ENCODE measurements around the gene SLC7A8. TPM values are rescaled to one million over a fixed set of nuclear protein-coding genes. Genes with fewer than 3 reads are reported as not detected.
"Not testable (repeated sequence)": the region's sequence is repeated elsewhere in the genome, so short reads cannot be mapped to it uniquely, and the experiment has no call there.

SLC7A8 gene
- total RNA-seq, 1 donor from 2014 or later, result 1.8 TPM

DNA sequence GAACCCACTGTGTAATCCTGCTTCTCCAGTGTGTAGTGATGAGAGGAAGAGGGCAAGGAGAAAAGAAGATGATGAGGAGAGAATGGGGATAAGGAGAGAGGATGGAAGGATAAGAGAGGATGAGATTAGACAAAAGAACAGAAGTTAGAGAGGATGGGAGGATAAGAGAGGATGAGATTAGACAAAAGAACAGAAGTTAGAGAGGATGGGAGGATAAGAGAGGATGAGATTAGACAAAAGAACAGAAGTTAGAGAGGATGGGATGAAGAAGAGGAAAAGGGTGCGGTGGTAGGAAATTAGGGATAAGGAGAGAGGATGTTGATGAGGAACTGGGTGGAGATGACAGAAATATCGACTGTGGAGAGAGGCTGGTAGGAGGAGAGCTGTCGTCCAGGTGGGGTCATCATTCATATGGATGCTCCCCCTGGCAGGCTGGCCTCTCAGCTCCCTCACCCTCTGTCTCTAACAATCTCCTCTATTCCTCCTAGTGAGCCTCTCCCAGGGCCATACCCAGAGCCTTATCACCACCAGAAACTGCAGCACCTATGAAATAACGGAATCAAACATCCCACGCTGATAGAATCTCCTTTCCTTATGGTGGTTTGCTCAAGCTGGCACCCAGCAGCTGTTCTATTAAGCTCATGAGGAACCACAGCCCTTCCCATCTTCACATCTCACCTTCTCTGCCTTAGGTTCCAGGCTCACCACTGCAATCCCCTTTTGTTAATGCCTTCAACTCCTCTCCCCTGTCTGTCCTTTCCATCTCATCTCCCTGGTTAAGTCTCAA is 72.7 kb downstream of the SLC7A8 start:
- CTCF ChIA-PET, result interaction anchor here (1.7 kb wide), 1 partner anchor 42 kb away, joined by 4 read pairs; no protein-coding TSS in a partner anchor
- intact Hi-C loops (cut with micrococcal nuclease), result no loop called here
- peaks cover 8% of the 10 kb centered on the region for H3K27me3 Mint-ChIP-seq

DNA sequence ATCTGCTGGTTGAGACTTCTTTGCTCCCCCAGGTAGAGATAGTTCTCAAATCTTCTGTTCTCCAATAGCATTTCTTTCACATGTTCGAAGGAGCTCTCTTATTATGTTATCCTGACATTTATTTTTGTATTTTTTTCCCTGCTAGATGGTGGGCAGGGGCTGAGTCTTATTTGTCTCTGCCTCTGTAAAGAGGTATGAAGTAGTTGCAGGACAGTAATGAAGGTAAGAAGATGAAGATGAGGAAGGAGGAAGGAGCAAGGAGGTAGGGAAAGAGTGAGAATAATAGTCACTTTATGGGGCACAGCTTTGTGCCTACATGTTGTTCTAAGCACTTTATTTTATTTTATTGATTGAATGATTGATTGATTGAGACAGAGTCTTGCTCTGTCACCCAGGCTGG is 73.7 kb downstream of the SLC7A8 start:
- POLR2A ChIA-PET, result no interaction called here
- TF ChIP-seq, protein P1, sequence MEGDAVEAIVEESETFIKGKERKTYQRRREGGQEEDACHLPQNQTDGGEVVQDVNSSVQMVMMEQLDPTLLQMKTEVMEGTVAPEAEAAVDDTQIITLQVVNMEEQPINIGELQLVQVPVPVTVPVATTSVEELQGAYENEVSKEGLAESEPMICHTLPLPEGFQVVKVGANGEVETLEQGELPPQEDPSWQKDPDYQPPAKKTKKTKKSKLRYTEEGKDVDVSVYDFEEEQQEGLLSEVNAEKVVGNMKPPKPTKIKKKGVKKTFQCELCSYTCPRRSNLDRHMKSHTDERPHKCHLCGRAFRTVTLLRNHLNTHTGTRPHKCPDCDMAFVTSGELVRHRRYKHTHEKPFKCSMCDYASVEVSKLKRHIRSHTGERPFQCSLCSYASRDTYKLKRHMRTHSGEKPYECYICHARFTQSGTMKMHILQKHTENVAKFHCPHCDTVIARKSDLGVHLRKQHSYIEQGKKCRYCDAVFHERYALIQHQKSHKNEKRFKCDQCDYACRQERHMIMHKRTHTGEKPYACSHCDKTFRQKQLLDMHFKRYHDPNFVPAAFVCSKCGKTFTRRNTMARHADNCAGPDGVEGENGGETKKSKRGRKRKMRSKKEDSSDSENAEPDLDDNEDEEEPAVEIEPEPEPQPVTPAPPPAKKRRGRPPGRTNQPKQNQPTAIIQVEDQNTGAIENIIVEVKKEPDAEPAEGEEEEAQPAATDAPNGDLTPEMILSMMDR (IDR thresholded peaks at IDR 0.05), result no peak
- Mint-ChIP-seq H3K4me3 (no peak overlapping the region), H3K4me1 (peaks cover 7% of the 10 kb centered on the region), H3K27me3 (peaks cover 4% of the 10 kb centered on the region), H3K9me3 (no peaks in the 10 kb centered on the region), H3K36me3 (ENCODE audit: low read depth) (no peaks in the 10 kb centered on the region), H3K27ac (no peak overlapping the region)
- intact Hi-C loops (cut with micrococcal nuclease), result no loop called here
- ATAC-seq (ENCODE audit: low read depth), result no peak
- CTCF ChIA-PET, result interaction anchor here (1.5 kb wide), 1 partner anchor 11 kb away, joined by 7 read pairs; no protein-coding TSS in a partner anchor
- DNase-seq, result no peak

More for the DNA sequence above, 72.7 kb downstream of the SLC7A8 start:
- no peaks in the 10 kb centered on the region for H3K36me3 Mint-ChIP-seq (ENCODE audit: low read depth)
- ATAC-seq (ENCODE audit: low read depth) (no peak), DNase-seq (no peak)
- H3K9me3 Mint-ChIP-seq, result no peaks in the 10 kb centered on the region
- POLR2A ChIA-PET, result no interaction called here
- H3K27ac Mint-ChIP-seq, result no peak overlapping the region
- H3K4me1 Mint-ChIP-seq, result peaks cover 7% of the 10 kb centered on the region
- no peak overlapping the region for H3K4me3 Mint-ChIP-seq
- TF ChIP-seq, protein P1 (IDR thresholded peaks at IDR 0.05), result no peak

DNA sequence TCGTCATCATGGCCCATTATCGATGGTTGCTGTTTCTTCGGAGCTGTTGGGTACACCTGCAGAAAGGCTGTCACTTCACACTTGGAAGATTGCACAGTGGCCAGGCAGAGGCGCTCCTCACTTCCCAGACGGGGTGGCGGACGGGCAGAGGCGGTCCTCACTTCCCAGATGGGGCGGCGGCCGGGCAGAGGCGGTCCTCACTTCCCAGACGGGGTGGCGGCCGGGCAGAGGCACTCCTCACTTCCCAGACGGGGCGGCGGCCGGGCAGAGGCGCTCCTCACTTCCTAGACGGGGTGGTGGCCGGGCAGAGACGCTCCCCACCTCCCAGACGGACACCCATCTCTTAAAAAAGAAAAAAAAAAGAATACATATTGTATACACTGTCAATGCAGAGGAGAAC is 75.3 kb downstream of the SLC7A8 start:
- H3K27me3 Mint-ChIP-seq; H3K4me1 Mint-ChIP-seq; H3K36me3 Mint-ChIP-seq (ENCODE audit: low read depth); DNase-seq; H3K4me3 Mint-ChIP-seq; H3K27ac Mint-ChIP-seq; ATAC-seq (ENCODE audit: low read depth); POLR2A ChIA-PET; H3K9me3 Mint-ChIP-seq; intact Hi-C loops (cut with micrococcal nuclease): not testable (repeated sequence)
- CTCF ChIA-PET, result interaction anchor here (0.9 kb wide), 1 partner anchor 8 kb away, joined by 3 read pairs; no protein-coding TSS in a partner anchor

DNA sequence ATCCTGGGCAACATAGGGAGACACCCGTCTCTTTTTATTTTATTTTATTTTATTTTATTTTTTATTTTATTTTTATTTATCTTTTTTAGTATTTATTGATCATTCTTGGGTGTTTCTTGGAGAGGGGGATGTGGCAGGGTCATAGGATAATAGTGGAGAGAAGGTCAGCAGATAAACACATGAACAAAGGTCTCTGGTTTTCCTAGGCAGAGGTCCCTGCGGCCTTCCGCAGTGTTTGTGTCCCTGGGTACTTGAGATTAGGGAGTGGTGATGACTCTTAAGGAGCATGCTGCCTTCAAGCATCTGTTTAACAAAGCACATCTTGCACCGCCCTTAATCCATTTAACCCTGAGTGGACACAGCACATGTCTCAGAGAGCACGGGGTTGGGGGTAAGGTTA is 75.8 kb downstream of the SLC7A8 start:
- H3K27me3 Mint-ChIP-seq; ATAC-seq (ENCODE audit: low read depth); H3K4me1 Mint-ChIP-seq; DNase-seq; H3K9me3 Mint-ChIP-seq; POLR2A ChIA-PET; CTCF ChIA-PET; intact Hi-C loops (cut with micrococcal nuclease); H3K36me3 Mint-ChIP-seq (ENCODE audit: low read depth); H3K27ac Mint-ChIP-seq; H3K4me3 Mint-ChIP-seq: not testable (repeated sequence)

DNA sequence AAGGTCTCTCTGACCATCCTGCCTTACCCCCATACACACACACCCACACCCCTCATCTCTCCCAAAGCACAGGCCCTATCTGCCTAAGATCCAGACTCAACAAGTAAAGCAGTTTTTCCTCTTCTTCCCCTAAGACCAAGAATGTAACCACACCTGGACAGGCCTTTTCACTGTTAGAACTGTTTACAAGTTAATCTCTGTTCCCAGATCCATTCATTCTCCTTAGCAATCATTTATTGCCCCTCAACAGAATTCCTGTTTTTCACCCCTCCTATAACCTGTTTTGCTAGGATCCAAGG is 76.8 kb downstream of the SLC7A8 start:
- ChIA-PET POLR2A (no interaction called here), CTCF (interaction anchor here (1.1 to 1.2 kb wide), 2 partner anchors 11 to 14 kb away, joined by 3 read pairs; partner anchors contain the start of genes ACIN1 and C14orf119)
- no peak for DNase-seq
- Mint-ChIP-seq H3K4me1 (peaks cover 7% of the 10 kb centered on the region), H3K36me3 (ENCODE audit: low read depth) (no peaks in the 10 kb centered on the region), H3K4me3 (no peak overlapping the region), H3K9me3 (no peaks in the 10 kb centered on the region), H3K27me3 (no peaks in the 10 kb centered on the region), H3K27ac (no peak overlapping the region)
- ATAC-seq (ENCODE audit: low read depth), result no peak
- TF ChIP-seq, protein P1 (IDR thresholded peaks at IDR 0.05), result no peak
- intact Hi-C loops (cut with micrococcal nuclease), result no loop called here

DNA sequence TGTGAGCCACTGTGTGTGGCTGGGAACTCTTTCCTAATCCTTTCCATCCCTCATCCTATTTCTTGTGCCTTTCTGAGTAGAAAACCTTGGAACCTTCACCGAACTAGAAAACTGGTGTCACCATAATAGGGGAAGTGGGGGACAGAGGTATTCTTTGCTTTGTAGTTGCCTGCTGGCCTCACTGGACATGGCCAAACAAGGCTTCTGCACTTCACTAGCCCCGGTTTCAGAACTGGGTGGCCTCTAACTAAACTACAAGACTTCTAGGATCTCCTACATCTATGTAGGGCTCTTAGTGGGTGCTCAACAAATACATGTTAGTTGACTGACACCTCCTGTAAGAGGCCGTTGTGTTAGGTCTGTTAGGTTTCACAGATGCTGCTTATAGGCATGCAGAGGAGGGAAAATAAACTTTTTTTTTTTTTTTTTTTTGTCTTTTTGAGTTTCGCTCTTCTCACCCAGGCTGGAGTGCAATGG is 78.1 kb downstream of the SLC7A8 start:
- no peak overlapping the region for H3K4me3 Mint-ChIP-seq
- CTCF ChIA-PET, result no interaction called here
- no peak for ATAC-seq (ENCODE audit: low read depth)
- peaks cover 3% of the 10 kb centered on the region for H3K36me3 Mint-ChIP-seq (ENCODE audit: low read depth)
- H3K27ac Mint-ChIP-seq, result no peak overlapping the region
- intact Hi-C loops (cut with micrococcal nuclease), result no loop called here
- DNase-seq, result no peak
- peaks cover 7% of the 10 kb centered on the region for H3K4me1 Mint-ChIP-seq
- TF ChIP-seq, protein P1 (IDR thresholded peaks at IDR 0.05), result no peak
- no peaks in the 10 kb centered on the region for H3K27me3 Mint-ChIP-seq
- H3K9me3 Mint-ChIP-seq, result no peaks in the 10 kb centered on the region
- POLR2A ChIA-PET, result interaction anchor here (0.7 kb wide), 1 partner anchor 217 kb away, joined by 13 read pairs; no protein-coding TSS in a partner anchor

Data from activated B cell treated with CpG ODN at 0.5 μM for 24 hours (primary cell).